Activated CD8-positive, alpha-beta memory T cell treated with anti-CD3 and anti-CD28 coated beads, Interleukin-2, amount 50 U/mL, for 1 hour (primary cell): Measurements from ENCODE around the gene GPR162.
"Not testable (repeated sequence)": the region's sequence is repeated elsewhere in the genome, so short reads cannot be mapped to it uniquely, and the experiment has no call there.

Experiments used
- DNase-seq: peaks from one replicate; pipeline ENCODE4 v3.0.0-alpha.2; 2020; ENCODE audit errors: extremely low read depth

GPR162 gene

DNA sequence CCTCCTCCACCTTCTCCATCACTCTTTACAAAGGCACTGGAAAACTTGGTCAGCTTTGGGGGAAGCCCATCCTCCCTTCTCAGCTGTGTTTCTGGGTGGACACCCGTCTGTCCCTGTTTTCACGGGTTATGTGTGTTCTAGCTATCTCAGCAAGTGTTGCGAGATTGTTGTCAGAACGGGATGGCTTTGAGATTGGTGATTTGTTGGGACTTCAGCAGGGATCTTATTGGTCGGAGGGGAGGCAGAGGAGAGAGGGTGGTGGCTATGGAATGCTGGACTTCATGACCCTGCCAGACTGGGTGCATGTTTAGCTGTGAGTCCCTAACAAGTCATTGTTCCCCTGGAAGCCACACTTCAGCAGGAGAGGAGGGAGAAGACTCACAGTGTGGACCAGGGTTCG, 32.4 kb downstream of the GPR162 start:
- no peak for DNase-seq

DNA sequence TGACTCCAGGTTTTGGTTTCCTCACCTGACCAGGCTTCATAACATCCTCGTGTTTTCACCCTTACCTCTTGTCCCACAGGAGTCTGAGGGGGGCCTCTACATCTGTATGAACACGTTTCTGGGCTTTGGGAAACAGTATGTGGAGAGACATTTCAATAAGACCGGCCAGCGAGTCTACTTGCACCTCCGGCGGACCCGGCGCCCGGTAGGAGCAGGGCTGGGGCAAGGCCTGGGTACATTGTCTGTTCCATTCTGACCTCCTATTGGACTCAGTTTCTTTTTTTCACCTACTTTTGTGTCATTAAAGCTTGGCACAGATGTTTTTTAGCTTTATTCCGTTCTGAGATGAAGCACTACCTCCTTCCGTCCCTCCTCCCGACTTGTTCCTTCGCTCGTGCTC, 33.7 kb downstream of the GPR162 start:
- DNase-seq = no peak

GRCh38 chr12:6858799-6859198, 37.2 kb downstream of the GPR162 start:
- no peak for DNase-seq

GRCh38 chr12:6860116-6860515, 38.5 kb downstream of the GPR162 start:
- no peak for DNase-seq

DNA sequence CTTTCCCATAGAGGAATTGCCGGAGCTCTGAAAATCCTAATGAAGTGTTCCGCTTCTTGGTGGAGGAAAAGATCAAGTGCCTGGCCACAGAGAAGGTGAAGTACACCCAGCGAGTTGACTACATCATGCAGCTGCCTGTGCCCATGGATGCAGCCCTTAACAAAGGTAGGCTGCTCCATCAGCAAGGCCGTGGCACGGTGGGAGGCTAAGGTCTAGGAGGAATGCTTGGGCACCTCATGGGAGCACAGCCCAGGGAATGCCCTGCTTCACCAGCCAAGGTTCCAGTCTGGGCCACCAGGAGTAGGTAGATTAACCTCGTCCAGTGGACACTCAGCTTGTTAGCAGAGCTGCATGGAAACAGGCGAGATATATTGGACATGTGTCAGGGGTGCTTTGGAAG, 39.3 kb downstream of the GPR162 start:
- no peak for DNase-seq

GRCh38 chr12:6861391-6861790, 39.8 kb downstream of the GPR162 start:
- no peak for DNase-seq

- DNase-seq = no peak
These were observed 41.4 kb downstream of the GPR162 start for GRCh38 chr12:6863033-6863432.

- DNase-seq = no peak
These were observed 42.1 kb downstream of the GPR162 start for GRCh38 chr12:6863586-6864321.

DNA sequence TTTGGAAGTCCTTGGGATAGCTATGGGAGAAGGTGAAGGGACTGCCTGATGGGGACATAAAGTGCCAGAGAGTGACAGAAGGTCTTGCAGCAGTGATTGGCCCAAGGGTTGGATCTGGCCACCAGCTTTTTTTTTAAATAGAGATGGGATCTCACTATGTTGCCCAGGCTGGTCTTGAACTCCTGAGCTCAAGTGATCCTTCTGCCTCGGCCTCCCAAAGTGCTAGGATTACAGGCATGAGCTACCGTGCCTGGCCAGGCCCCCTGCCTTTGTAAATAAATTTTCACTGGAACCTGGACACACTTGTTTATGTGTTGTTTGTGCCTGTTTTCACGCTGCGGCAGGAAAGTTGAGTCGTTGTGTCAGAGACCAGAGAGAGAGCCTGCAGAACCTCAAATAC, 43.7 kb downstream of the GPR162 start:
- DNase-seq = not testable (repeated sequence)

GRCh38 chr12:6866163-6866919, 44.7 kb downstream of the GPR162 start:
- DNase-seq = no peak

- no peak for DNase-seq
These were observed 45.3 kb downstream of the GPR162 start for GRCh38 chr12:6866920-6867412.

DNA sequence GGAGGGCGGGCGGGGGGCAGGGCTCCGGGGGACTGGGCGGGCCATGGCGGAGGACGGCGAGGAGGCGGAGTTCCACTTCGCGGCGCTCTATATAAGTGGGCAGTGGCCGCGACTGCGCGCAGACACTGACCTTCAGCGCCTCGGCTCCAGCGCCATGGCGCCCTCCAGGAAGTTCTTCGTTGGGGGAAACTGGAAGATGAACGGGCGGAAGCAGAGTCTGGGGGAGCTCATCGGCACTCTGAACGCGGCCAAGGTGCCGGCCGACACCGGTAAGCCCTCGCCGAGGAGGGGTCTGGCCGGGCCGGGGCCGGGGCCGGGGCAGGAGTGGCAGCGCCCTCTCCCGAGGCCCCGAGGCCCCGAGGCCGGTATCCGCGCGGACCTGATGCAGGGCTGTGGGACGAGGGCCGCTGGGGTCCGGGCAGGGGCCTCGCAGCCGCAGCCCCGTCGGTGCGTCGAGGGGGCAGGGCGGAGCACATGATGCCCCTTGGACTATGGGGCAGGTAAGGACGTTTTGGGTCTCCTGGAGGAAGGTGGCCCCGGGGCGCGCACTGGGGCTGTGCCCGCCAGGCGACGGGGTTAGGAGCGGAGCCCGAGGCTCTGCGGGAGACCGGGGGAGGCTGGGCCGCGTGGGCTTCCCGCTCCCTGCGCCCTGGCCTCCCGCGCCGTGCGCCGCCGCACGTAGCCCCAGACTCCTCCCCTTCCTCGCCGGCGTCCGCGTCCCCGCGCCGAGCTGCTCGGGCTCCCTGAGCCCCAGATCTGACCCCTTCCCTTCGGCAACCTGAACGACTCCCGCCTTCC, 46.0 kb downstream of the GPR162 start, which contains the start of gene TPI1:
TPI1 (plus strand) TSS at position 119 of the 798 bp plus-strand sequence; CDS start at position 155, 36 bp downstream.
- DNase-seq = peak; percentile 51

DNA sequence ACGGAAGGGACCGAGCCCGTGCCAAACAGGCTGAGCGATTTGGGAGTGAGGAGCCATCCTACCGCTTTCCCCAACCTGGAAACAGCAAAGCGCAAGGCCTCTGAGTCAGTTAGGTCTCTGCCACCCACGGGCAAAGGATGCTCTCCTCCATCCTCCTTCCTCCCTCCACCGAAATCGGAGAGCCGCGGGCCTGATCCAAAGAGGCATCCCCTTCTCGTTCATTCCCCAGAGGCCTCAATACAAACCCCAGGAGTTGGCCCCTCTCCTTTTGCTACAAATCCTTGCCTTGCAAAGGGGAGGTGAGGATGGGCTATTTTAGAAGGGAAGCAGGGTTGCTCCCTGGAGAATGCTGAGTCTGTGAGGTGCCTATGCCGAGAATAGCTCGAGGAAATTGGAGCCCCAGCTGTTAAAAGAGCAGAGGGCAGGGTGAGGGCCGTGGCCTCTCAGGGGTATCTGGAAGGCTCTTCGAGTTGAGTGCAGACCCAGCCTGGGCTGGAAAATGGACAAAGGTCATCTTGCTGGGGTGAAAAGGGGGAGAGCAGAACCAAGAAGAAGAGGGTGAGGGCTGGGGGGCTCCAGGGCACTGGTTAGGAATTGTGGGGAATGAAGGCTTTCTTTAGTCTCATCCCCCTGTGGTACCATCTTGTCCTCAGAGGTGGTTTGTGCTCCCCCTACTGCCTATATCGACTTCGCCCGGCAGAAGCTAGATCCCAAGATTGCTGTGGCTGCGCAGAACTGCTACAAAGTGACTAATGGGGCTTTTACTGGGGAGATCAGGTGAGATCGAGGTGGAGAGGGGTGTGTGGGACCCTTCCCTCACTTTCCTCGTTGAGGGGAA, 46.8 kb downstream of the GPR162 start:
- DNase-seq = no peak

- peak; percentile 56 for DNase-seq
These were observed 47.7 kb downstream of the GPR162 start for GRCh38 chr12:6869049-6870021.

GRCh38 chr12:6870304-6870703, 48.7 kb downstream of the GPR162 start:
- DNase-seq = not testable (repeated sequence)

GRCh38 chr12:6871052-6871957, 49.7 kb downstream of the GPR162 start:
- DNase-seq = no peak

DNA sequence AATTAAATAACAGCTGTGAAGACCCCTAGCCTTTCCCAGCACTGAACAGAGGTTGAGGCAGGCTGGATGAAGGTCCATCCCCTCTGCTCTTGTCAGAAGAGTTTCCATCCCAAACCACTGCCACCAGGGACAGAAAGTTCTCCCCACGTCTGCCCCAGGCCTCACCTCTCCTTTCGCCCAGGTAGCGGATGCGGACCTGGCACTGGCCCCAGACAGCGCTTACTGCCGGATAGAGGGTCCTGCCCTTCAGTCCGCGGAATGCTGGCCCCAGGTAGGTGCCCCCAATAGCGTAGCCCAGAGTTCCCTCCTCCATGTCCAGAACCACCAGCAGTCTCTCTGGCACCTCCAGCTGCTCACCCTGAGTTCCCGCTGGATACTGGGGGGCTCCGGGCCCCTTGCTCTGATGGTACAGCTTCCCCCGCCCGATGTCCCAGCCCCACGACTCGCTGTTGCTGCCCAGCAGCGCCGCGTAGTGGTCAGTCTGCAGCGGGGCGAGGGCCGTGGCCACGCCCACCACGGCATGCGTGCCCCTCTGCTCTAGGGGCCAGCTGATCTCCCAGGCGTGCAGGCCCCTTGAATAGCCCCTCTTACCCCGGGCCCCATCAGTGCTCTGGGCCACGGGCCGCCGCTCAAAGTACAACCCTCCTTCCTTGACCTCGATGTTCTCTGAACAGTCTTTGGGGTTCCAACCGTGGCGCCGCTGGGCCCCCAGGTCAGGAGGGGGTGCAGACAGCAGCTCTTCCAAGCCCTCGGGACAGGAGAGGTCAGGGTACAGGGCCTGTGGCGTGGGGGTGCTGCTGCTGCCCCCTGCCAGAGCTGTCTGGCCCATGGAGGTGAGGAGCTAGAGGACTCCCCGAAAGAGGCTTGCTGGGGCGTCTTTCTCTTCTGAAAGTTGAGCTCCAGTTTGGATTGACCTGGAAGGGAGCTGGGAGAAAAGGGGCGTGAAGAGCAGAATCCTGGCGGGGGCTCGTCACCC, 50.7 kb downstream of the GPR162 start:
- peak; percentile 43 for DNase-seq
